Embryonic facial prominence (tissue), 1 donor: ENCODE measurements around the gene PTPRK.

ENCODE experiments used
- DNase-seq: peaks from one replicate; pipeline ENCODE4 v3.0.0-alpha.2; 2016; ENCODE audit errors: extremely low spot score

Gene PTPRK

GRCh38 chr6:128071212-128071611 is 449.2 kb downstream of the PTPRK start:
- no peak for DNase-seq

DNA sequence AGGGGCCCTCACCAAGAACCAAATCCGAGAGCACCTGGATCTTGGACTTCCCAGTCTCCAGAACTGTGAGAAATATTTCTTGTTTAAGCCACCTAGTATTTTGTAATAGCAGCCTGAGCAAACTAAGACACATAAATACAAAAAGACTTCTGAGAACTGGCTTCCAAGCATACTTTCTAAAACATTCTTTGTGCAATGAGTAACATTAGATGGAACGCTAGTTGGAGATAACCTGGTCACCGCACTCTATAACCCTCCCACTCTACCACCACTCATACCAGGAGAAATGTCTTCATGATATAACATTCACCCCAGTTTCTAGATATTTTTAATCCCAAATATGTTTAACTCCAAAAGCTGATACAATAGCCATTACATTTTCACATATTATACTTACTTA is 450.0 kb downstream of the PTPRK start:
- no peak for DNase-seq

- DNase-seq, result no peak
Observed at GRCh38 chr6:128069188-128069587, 451.2 kb downstream of the PTPRK start.

GRCh38 chr6:128068119-128068479 is 452.3 kb downstream of the PTPRK start:
- DNase-seq, result no peak

DNA sequence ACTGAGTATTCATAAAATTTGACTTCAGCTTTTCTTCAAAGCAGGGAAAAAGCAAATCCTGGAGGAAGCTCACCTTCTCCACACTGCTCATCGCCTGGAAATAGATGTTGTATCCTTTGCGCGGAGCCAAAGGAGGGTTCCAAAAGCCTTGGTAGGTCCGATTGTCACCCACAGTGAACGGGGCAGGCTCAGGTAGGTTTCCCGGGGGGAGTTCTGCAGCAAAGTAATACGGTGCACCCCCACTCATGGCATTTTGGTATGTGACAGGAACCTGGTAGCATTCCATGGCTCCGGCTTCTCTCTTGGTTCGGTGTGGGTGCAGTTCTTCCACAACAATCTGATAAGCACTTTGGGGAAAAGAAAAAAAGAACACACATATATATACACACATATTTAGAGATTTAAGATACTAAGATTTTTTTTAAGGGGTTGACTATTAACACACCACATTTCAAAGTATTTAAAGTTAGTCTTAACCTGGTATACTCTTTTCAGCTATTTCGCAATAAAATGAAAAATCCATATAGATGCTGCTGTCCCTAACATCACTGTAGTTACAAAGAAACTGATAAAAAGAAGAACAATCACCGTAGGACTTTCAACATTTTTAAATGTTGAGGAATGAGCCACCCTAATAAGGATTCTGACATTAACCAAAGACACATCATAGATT is 452.8 kb downstream of the PTPRK start:
- DNase-seq, result no peak

DNA sequence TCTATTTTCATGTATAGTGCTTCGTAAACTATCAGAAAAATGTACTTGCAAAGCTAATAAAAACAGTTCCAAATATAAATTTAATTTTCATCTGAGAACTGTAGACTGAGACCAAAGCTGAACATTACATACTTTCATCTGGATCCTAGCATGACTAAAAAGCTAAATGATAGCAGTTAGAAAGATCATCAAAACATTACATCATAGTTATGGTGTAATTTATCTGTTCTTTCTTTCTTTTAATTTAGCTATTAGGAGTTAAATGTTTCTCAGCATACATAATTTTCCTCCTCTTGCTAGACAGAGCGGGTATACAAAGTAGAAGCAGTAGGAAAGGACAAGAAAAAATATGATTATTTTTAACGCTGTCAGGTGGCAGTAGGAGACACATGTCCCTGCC is 455.3 kb downstream of the PTPRK start:
- no peak for DNase-seq

DNA sequence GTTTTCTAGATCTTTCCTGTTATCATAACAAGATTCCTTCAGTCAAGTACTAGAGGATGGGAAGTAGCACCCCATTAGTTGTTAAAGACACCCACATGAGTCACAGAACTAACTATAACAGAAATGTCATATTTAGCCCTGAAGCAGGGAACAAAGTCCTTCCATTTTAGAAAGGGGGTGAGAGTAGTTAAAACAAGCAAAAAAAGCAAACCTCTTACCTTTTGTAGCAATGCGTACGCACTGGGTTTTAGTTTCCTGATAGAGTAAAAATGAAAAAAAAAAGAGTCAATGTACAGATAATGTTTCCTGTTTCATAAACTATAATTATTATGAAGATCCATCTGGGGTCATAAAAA is 455.9 kb downstream of the PTPRK start:
- DNase-seq, result no peak

- no peak for DNase-seq
Observed at GRCh38 chr6:128063850-128064539, 456.4 kb downstream of the PTPRK start.

- no peak for DNase-seq
Observed at GRCh38 chr6:128062882-128063603, 457.4 kb downstream of the PTPRK start.

DNA sequence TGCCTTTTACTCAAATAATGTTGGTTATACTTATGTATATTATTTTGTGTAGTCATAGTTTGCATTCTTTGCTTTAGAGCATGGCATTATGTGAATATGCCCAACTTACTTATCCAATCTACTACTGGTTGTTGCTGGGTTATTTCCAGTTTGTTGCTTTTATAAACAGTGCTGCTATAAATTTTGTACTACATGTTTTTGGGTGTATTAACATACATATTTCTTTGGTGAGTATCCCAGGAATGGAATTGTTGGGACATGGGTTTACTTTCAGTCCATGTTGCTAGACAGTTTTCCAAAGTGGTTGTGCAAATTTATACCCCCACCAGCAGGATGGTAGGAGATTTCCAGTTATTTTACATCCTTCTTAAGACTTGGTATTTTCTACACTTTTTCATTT is 462.5 kb downstream of the PTPRK start:
- no peak for DNase-seq

DNA sequence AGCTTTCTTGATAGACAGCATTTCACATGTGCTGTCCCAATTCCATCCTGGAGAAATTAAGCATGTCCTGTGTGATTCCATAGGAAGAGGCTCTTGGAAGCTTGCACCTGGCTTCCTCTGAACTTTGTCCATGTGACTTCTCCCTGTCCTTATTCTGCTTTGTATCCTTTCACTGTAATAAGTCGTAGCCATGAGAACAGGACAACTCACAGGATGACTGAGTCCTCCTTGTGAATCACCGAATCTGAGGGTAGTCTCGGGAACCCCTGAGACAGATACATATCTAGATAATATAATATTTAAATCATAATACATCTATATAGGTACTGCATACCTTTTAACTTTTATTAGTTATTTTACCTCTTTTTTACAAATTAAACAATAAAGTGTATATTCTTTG is 462.9 kb downstream of the PTPRK start:
- no peak for DNase-seq

GRCh38 chr6:128053109-128053508 is 467.3 kb downstream of the PTPRK start:
- no peak for DNase-seq

DNA sequence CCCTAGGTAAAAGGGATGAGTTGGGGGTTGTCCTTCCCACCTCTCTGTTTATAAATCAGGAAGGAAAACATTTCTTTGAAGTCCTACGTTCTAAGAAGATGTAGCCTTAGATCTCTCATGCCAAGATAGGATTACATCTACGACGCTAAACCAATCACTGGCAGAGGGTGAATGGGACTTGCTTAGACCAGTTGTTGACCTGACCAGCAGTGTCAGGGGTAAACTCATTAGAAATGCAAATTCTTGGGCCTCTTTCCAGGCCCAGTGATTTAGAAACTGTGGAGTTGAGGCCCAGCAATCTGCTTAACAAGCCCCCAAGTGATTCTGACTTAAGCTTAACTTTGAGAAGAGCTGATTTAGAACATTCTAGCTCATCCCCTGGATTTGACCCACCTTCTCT is 472.4 kb downstream of the PTPRK start:
- no peak for DNase-seq

DNA sequence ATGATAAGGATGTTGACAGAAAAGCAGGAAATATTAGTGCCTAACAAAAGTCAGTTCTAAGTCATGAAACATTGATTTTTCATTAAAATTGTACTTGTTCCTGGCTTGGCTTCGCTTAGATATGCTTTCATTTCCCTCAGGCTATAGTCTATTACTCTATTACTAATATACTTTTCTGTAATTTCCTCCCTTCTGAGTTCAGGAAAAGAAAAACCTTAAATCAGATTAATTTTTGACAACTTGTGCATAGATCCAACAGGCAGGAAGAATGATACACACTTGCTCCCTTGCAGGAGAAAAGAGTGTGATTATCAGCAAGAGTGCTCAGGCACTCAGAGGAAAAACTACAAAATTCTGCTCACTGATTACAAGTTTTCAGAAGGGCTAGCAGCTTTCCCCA is 474.4 kb downstream of the PTPRK start:
- no peak for DNase-seq

DNA sequence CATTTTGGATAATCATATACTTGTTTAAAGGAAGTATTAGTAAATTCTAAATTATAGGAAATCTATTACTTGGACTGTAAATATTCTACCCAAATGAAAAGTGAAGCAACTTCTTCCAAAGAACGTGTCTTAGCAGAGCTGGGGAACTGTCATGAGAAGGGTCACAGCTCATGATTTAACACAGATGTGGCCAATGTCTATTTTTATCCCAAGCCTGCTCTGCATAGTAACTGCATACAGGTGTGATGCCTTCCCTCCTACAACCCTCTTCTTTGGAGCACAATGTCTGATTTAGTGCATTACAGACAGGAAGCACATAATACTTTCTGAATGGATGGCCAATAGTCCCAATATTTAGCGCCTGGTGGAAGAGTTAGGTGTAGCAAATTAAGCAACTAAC is 480.9 kb downstream of the PTPRK start:
- no peak for DNase-seq

- no peak for DNase-seq
Observed at GRCh38 chr6:128036808-128037570, 483.4 kb downstream of the PTPRK start.

GRCh38 chr6:128033156-128033555 is 487.2 kb downstream of the PTPRK start:
- no peak for DNase-seq

DNA sequence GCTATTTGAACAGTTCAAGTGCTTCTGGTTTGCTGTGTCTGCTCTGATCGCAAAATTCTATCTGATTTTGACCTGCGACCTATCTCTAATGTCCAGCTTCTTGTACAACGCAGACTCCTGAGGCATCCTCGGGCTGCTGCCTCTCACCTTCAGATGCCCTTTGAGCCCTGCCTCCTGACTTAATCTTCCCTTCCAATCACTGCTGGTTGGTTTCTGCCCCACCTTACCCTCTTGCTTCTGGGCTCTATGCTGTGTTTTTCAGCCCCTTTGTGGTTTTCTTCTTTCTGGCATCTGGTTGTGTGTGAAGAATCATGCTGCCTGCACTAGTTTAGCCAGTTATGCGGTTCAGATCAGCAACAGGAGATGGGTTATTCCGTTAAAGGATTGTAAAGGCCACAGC is 488.4 kb downstream of the PTPRK start:
- no peak for DNase-seq

GRCh38 chr6:128029826-128030225 is 490.6 kb downstream of the PTPRK start:
- DNase-seq, result no peak

- DNase-seq, result no peak
Observed at GRCh38 chr6:128028183-128028582, 492.2 kb downstream of the PTPRK start.

DNA sequence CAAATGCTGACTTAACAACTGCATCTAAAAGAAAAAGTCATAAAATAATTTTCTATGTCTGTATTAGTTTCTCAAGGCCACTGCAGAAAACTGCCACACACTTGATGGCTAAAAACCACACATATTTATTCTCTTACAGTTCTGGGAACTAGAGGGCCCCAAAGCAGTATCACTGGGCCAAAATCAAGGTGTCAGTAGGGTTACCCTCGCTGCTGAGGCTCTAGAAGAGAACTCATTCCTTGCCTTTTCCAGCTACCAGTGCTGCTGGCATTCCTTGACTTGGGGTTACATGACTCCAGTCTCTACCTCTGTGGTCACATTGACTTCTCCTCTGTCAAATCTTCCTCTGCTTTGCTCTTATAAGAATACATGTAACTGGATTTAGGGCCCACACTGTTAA is 494.9 kb downstream of the PTPRK start:
- no peak for DNase-seq

DNA sequence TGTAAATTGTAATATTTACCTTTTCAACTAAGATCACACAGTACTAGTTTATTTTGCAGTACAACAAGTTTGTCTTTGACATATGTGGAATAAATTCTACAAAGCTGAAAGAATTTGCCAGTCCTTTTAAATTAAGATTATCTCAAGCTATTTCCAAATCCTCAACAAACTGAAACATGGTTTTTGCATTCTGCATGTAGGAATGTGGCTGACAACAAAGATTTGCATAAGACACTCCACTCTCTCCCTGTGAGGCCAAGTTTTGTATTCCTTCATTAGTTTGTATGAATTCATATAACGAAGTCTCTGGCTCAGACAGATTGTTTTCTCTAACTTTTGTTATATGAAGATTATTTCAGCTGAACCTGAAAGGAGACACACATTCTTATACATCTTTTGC is 495.4 kb downstream of the PTPRK start:
- no peak for DNase-seq

- DNase-seq, result no peak
Observed at GRCh38 chr6:128024046-128024445, 496.4 kb downstream of the PTPRK start.
